ENCODE data around the gene DCBLD2. TPM values are rescaled to one million over a fixed set of nuclear protein-coding genes. Genes with fewer than 3 reads are reported as not detected.

Gene DCBLD2
- total and polyA plus RNA-seq, 2 of the 4 experiments (the other 2 are of a cell fraction), result 121 to 196 TPM

- no peak overlapping the region for H4K8ac ChIP-seq (ENCODE audit: low read depth in 2 of 2, low read length in 2 of 2)
- no CpG with 5 or more reads among the region's 3 CpGs for WGBS, 2 experiments (ENCODE audit: extremely low coverage in 2 of 2, insufficient read length in 1 of 2)
- no peak overlapping the region for H2BK15ac ChIP-seq (ENCODE audit: low read depth, low read length)
- 0 out of 2 replicates have a peak, but pooled peaks cover 3% of the 10 kb centered on the region for H3K9me1 ChIP-seq (ENCODE audit: insufficient read depth, low read length)
- no peaks in the 10 kb centered on the region for H3K9me3 ChIP-seq (ENCODE audit: control insufficient read depth, insufficient read depth, low read length)
- no peaks in the 10 kb centered on the region for H3K4me1 ChIP-seq (ENCODE audit: control insufficient read depth, insufficient read depth, low read length)
- ATAC-seq (ENCODE audit: low read depth), result no peak
- in situ Hi-C loops (cut with MboI; ENCODE audit: low sequenced_read_pairs) (no loop called here), intact Hi-C loops (cut with micrococcal nuclease) (no loop called here), dilution Hi-C loops (cut with HindIII; ENCODE audit: low sequenced_read_pairs, unreplicated experiment) (no loop called here)
- no peak overlapping the region for H4K5ac ChIP-seq (ENCODE audit: low read depth, low read length)
- ChIA-PET POLR2A (ENCODE audit: unreplicated experiment) (no interaction called here), CTCF (no interaction called here)
- H3K79me1 ChIP-seq (ENCODE audit: low read depth in 1 of 2, low read length in 2 of 2), result peaks cover 12 to 14% of the 10 kb centered on the region in 2 experiments; a peak in 3 of 4 replicates
- H3K27ac ChIP-seq (ENCODE audit: insufficient read depth, low read length), result no peak overlapping the region
- H3K4ac ChIP-seq (ENCODE audit: low read depth, low read length), result no peak overlapping the region
- H3K4me3 ChIP-seq (ENCODE audit: insufficient read depth, low read depth, low read length), result no peak overlapping the region
- TF ChIP-seq POLR2A (IDR thresholded peaks at IDR 0.05; ENCODE audit: low read depth, low read length) (no peak), SMC3 (IDR thresholded peaks at IDR 0.05; ENCODE audit: low read depth, low read length) (no peak), RCOR1 (IDR thresholded peaks at IDR 0.05; ENCODE audit: insufficient replicate concordance, low read length) (no peak), RAD21 (IDR thresholded peaks at IDR 0.05; ENCODE audit: low read length) (no peak)
- TF ChIP-seq, protein P1, sequence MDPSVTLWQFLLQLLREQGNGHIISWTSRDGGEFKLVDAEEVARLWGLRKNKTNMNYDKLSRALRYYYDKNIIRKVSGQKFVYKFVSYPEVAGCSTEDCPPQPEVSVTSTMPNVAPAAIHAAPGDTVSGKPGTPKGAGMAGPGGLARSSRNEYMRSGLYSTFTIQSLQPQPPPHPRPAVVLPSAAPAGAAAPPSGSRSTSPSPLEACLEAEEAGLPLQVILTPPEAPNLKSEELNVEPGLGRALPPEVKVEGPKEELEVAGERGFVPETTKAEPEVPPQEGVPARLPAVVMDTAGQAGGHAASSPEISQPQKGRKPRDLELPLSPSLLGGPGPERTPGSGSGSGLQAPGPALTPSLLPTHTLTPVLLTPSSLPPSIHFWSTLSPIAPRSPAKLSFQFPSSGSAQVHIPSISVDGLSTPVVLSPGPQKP (IDR thresholded peaks at IDR 0.05; ENCODE audit: borderline replicate concordance, low read depth, low read length), result no peak
- TF ChIP-seq, protein P2, sequence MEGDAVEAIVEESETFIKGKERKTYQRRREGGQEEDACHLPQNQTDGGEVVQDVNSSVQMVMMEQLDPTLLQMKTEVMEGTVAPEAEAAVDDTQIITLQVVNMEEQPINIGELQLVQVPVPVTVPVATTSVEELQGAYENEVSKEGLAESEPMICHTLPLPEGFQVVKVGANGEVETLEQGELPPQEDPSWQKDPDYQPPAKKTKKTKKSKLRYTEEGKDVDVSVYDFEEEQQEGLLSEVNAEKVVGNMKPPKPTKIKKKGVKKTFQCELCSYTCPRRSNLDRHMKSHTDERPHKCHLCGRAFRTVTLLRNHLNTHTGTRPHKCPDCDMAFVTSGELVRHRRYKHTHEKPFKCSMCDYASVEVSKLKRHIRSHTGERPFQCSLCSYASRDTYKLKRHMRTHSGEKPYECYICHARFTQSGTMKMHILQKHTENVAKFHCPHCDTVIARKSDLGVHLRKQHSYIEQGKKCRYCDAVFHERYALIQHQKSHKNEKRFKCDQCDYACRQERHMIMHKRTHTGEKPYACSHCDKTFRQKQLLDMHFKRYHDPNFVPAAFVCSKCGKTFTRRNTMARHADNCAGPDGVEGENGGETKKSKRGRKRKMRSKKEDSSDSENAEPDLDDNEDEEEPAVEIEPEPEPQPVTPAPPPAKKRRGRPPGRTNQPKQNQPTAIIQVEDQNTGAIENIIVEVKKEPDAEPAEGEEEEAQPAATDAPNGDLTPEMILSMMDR (conservative IDR thresholded peaks at IDR 0.05; ENCODE audit: low read depth, low read length), result no peak
- no peak overlapping the region for H2BK5ac ChIP-seq (ENCODE audit: low read depth, low read length, poor library complexity, severe bottlenecking)
- no peak overlapping the region for H3K9ac ChIP-seq (ENCODE audit: low read depth, low read length)
- H2BK120ac ChIP-seq (ENCODE audit: low read depth, low read length), result no peak overlapping the region
- no peak overlapping the region for H3K4me2 ChIP-seq (ENCODE audit: low read depth, low read length)
- no peak overlapping the region for H3K18ac ChIP-seq (ENCODE audit: low read depth, low read length)
- no peak overlapping the region for H2BK20ac ChIP-seq (ENCODE audit: low read depth, low read length)
- no peak overlapping the region for H3K56ac ChIP-seq (ENCODE audit: extremely low read depth, insufficient read depth, low read length)
- no peak overlapping the region for H2AFZ ChIP-seq (replicated peaks; ENCODE audit: low read length, poor library complexity)
- H3K36me3 ChIP-seq (ENCODE audit: control insufficient read depth, insufficient read depth, low read length), result peaks cover 29% of the 10 kb centered on the region
- H4K91ac ChIP-seq (ENCODE audit: insufficient read depth, low read depth, low read length), result no peak overlapping the region
- no peak overlapping the region for H3K14ac ChIP-seq (replicated peaks; ENCODE audit: low read depth, low read length)
- no peak overlapping the region for H2AK9ac ChIP-seq (replicated peaks; ENCODE audit: low read depth, low read length, poor library complexity)
- H2AK5ac ChIP-seq (ENCODE audit: low read depth, low read length), result no peak overlapping the region
- no TSS peak for BruUV-seq (replicated peaks)
- no peaks in the 10 kb centered on the region for H3K27me3 ChIP-seq (ENCODE audit: control insufficient read depth, insufficient read depth, low read length)
- DNase-seq, result no peak
- H4K20me1 ChIP-seq (ENCODE audit: insufficient read depth, low read length), result peaks cover 1% of the 10 kb centered on the region; the same call in 1 of the 2 replicates
- no peak overlapping the region for H3K23ac ChIP-seq (ENCODE audit: low read depth, low read length)
Observed at GRCh38 chr3:98809557-98809956, 91.9 kb downstream of the DCBLD2 start.
